Measurements from ENCODE around the gene FBXL13.
"Not testable (repeated sequence)": the region's sequence is repeated elsewhere in the genome, so short reads cannot be mapped to it uniquely, and the experiment has no call there.

Gene FBXL13

GRCh38 chr7:103031024-103031423 is 43.6 kb downstream of the FBXL13 start:
- DNase-seq (ENCODE audit: low spot score): no peak
- no peak for TF ChIP-seq CTCF (IDR thresholded peaks at IDR 0.05; ENCODE audit: borderline replicate concordance, control extremely low read depth, extremely low read depth, insufficient read depth, missing control alignments)
- in situ Hi-C loops (cut with MboI; ENCODE audit: low sequenced_read_pairs, unreplicated experiment): no loop called here

GRCh38 chr7:103025341-103025740 is 49.3 kb downstream of the FBXL13 start:
- in situ Hi-C loops (cut with MboI; ENCODE audit: low sequenced_read_pairs, unreplicated experiment): no loop called here
- no peak for DNase-seq (ENCODE audit: low spot score)

GRCh38 chr7:103023578-103023977 is 51.0 kb downstream of the FBXL13 start:
- DNase-seq (ENCODE audit: low spot score); in situ Hi-C loops (cut with MboI; ENCODE audit: low sequenced_read_pairs, unreplicated experiment): not testable (repeated sequence)

More at GRCh38 chr7:103025341-103025740, 49.3 kb downstream of the FBXL13 start:
- no peak for TF ChIP-seq CTCF (IDR thresholded peaks at IDR 0.05; ENCODE audit: borderline replicate concordance, control extremely low read depth, extremely low read depth, insufficient read depth, missing control alignments)

GRCh38 chr7:103021490-103021889 is 53.1 kb downstream of the FBXL13 start:
- DNase-seq (ENCODE audit: low spot score); in situ Hi-C loops (cut with MboI; ENCODE audit: low sequenced_read_pairs, unreplicated experiment): not testable (repeated sequence)

- in situ Hi-C loops (cut with MboI; ENCODE audit: low sequenced_read_pairs, unreplicated experiment); DNase-seq (ENCODE audit: low spot score): not testable (repeated sequence)
Observed at GRCh38 chr7:103020876-103021275, 53.7 kb downstream of the FBXL13 start.

DNA sequence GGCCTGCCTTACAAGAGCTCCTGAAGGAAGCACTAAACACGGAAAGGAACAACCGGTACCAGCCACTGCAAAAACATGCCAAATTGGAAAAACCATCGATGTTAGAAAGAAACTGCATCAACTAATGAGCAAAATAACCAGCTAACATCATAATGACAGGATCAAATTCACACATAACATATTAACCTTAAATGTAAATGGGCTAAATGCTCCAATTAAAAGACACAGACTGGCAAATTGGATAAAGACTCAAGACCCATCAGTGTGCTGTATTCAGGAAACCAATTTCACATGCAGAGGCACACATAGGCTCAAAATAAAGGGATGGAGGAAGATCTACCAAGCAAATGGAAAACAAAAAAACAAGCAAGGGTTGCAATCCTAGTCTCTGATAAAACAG is 56.3 kb downstream of the FBXL13 start:
- in situ Hi-C loops (cut with MboI; ENCODE audit: low sequenced_read_pairs, unreplicated experiment); DNase-seq (ENCODE audit: low spot score): not testable (repeated sequence)

- no peak for TF ChIP-seq CTCF (IDR thresholded peaks at IDR 0.05; ENCODE audit: borderline replicate concordance, control extremely low read depth, extremely low read depth, insufficient read depth, missing control alignments)
- no peak for DNase-seq (ENCODE audit: low spot score)
- in situ Hi-C loops (cut with MboI; ENCODE audit: low sequenced_read_pairs, unreplicated experiment): no loop called here
Observed at GRCh38 chr7:103011650-103012049, 62.9 kb downstream of the FBXL13 start.

GRCh38 chr7:103010211-103010610 is 64.4 kb downstream of the FBXL13 start:
- TF ChIP-seq CTCF (IDR thresholded peaks at IDR 0.05; ENCODE audit: borderline replicate concordance, control extremely low read depth, extremely low read depth, insufficient read depth, missing control alignments): no peak
- DNase-seq (ENCODE audit: low spot score): no peak
- in situ Hi-C loops (cut with MboI; ENCODE audit: low sequenced_read_pairs, unreplicated experiment): no loop called here

DNA sequence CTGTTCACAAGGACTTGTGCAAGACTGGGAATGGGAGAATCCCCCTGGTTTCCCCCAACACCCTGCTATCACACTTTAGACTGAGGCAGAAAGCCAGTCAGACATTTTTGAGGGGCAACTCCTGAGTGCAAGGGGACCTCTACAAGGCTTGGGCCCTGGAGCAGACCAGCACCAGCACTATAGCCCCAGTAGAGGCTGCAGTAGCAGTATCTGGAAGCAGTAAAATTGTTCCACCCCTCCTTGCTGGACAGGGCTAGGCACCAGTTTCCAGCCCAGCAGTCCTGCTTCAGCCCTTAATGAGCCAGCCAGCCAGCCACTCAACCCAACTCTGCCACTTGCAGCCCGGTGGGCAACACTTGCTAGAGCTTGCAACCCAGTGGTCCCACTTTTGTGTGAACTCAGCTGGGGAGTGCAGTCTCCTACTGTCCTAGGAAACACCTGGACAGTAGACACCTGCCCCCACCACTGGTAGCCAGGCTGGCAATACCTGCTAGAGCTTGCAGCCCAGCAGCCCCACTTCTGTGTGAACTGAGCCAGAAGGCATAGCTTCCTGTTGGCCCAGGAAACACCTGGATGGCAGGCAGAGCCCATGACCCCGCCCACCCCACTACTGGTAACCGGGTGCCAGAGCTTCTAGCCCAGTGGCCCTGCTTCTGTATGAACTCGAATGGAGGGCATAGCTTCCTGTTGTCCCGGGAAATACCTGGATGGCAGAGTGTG is 65.0 kb downstream of the FBXL13 start:
- in situ Hi-C loops (cut with MboI; ENCODE audit: low sequenced_read_pairs, unreplicated experiment): no loop called here
- no peak for TF ChIP-seq CTCF (IDR thresholded peaks at IDR 0.05; ENCODE audit: borderline replicate concordance, control extremely low read depth, extremely low read depth, insufficient read depth, missing control alignments)
- DNase-seq (ENCODE audit: low spot score): no peak
